GM12872 (cell line): Measurements from ENCODE around the gene TCEANC.

Source experiments
- CTCF ChIP-seq: IDR thresholded peaks from 3 replicates; pipeline ENCODE4 v1.5.1; 2011; ENCODE audit warnings: low read depth, mild to moderate bottlenecking, low read length, moderate library complexity; ENCODE audit not compliant: insufficient read depth

TCEANC gene

GRCh38 chrX:13652850-13653693 lies at the start of gene TCEANC:
Gene TCEANC, plus strand, starts transcription at chrX:13653141. Its CDS starts 9,368 bp downstream, at chrX:13662509.
- no peak for TF ChIP-seq CTCF

DNA sequence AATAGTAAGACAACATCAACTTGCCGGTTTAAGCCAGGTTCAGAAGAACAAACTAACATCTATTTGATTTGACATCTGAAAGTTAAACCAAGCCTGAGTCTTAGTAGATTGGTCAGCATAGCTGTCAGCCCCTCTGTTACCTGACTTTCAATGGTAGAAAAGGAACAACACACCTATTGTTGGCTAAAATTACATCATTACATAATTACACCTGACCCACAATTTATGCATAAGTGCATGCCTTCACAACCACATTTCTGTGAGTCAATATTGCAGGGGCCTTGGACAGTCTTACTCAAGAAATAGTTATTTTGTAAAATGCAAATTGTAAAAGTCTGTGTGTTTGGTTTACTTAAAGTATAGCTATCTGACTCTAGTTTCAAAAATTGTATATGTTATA lies 47.3 kb upstream of the TCEANC start:
- TF ChIP-seq CTCF: no peak

DNA sequence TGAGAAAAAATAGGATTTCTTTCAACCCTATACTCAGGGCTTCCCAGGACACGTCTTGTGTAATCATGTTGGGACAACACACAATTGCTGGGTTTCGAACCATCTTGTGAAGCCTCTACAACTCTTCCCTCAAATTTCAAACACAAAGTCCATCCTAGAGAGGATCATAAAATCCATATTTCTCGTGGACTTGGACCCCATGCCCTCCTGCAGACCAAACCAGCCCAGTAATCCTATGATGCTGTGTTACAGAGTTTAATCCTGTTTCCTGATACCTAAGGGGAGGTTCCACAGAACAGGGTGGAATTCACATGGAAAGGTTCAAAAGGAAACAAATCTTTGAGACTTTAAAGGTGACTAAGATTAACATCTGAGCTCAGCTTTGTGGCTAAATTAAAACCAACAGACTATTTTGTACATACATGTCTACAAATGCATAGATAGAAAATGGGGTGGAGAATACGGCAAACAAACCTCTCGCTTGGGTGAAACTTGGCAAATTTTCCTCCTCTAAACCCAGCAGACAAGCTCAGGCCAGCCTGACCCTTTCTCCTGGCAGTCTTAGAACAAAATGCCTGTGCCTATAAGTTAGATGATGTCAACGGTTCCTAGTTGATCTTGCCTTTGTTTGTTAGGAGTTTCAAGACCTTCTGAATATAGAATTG lies 45.5 kb upstream of the TCEANC start:
- TF ChIP-seq CTCF: no peak

DNA sequence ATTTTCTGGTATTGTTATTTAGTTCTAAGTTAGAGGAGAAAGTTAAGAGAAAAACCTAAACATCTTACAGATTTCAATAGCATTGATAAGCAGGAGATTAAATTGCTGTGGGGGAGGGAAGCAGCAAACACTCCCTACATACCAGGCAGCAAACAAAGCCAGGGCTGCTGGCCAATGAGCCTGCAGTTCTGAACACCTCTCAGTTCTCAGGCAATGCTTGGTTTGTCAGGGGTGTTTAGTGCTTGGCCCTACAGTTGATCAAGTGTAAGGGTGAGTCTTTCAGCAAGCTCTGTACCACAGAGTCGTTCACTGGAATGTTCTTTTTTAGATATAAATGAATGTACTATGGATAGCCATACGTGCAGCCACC lies 45.0 kb upstream of the TCEANC start:
- TF ChIP-seq CTCF: no peak

DNA sequence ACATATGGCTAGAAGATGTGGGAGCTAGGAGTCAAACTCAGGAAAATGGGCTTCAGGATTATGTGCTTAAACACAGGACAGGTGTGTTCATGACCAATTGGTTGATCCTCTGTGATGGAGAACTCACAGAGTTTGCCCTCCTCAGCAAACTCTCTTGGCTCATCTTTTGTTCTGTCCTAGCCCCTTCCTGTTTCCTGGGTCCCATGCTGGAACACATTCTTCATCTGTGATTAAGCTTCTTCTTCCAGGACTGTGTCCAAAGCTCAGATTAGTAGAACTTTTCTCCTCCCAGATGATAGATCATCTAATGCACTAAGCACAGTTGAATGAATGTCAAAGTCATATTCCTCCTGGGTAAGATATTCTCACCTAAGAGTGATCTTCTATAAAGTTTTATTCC lies 38.8 kb upstream of the TCEANC start:
- TF ChIP-seq CTCF: no peak

- TF ChIP-seq CTCF: no peak
Measured at GRCh38 chrX:13620207-13620606, 32.7 kb upstream of the TCEANC start.

- TF ChIP-seq CTCF: no peak
Measured at GRCh38 chrX:13622401-13622964, 30.5 kb upstream of the TCEANC start.
